Measurements from ENCODE around the gene STK32C.
"Not testable (repeated sequence)": the region's sequence is repeated elsewhere in the genome, so short reads cannot be mapped to it uniquely, and the experiment has no call there.

STK32C gene

GRCh38 chr10:132165416-132165980 is 142.3 kb downstream of the STK32C start:
- DNase-seq (ENCODE audit: low read depth) = no peak
- TF ChIP-seq CTCF (IDR thresholded peaks at IDR 0.05; ENCODE audit: low read length, missing control alignments) = no peak
- H3K4me3 ChIP-seq (replicated peaks; ENCODE audit: low read depth, low read length) = no peak overlapping the region

GRCh38 chr10:132164761-132165278 is 142.9 kb downstream of the STK32C start:
- no peak for TF ChIP-seq CTCF (IDR thresholded peaks at IDR 0.05; ENCODE audit: low read length, missing control alignments)
- no peak overlapping the region for H3K4me3 ChIP-seq (replicated peaks; ENCODE audit: low read depth, low read length)
- DNase-seq (ENCODE audit: low read depth) = no peak

DNA sequence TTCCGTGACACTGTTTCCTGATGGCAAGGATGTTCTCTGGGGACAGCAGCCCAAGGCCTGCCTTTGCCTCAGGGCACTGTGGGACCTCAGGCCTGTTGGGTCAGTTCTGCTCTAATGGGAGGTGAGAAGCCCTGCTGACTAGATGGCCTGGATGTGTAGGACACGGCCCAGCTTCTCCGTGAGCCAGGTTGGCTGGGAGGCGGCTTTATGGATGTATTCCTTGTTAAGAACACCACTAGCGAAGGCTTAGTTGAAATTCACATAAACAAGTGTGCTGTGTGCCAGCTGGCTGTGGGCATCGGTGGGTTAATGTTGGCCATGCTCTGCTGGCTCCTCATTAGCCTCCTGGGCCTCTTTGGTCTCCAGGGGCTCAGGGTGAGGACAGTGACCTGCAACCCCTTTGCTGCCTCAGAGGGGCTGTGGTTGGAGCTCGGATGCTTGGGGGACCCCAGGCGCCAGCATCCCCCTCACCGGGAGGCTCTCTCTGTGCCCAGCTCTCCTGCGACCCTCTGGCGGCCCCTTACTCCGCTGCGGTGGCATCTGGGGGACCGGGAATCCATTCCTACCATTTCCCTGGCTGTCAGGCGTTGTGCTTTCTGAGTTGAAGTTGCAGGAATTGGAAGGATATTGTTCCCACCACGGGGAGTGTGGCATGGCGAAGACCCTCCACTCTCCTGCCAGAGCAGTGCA is 143.8 kb downstream of the STK32C start:
- no peak for TF ChIP-seq CTCF (IDR thresholded peaks at IDR 0.05; ENCODE audit: low read length, missing control alignments)
- no peak overlapping the region for H3K4me3 ChIP-seq (replicated peaks; ENCODE audit: low read depth, low read length)
- no peak for DNase-seq (ENCODE audit: low read depth)

DNA sequence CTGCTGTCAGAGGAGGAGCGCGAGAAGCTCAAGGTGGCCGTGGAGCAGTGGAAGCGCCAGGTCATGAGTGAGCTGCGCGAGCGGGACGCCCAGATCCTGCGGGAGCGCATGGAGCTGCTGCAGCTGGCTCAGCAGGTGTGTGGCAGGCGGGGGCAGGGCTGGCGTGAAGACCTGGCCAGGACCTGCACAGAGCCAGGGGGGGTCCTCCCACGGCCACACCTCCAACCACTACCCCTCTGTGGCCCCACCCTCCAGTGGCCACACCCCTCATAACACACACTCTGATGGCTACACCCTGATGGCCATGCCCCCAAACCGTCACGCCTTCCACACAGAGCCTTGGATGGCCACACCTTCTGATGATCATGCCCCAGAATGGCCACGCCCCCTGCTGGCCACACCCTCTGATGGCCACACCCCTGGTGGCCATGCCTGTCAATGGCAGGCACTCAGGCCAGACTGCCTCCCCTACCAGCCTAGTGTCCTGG is 144.4 kb downstream of the STK32C start:
- TF ChIP-seq CTCF (IDR thresholded peaks at IDR 0.05; ENCODE audit: low read length, missing control alignments) = no peak
- no peak overlapping the region for H3K4me3 ChIP-seq (replicated peaks; ENCODE audit: low read depth, low read length)
- DNase-seq (ENCODE audit: low read depth) = no peak

- no peak for DNase-seq (ENCODE audit: low read depth)
- H3K4me3 ChIP-seq (replicated peaks; ENCODE audit: low read depth, low read length) = no peak overlapping the region
- no peak for TF ChIP-seq CTCF (IDR thresholded peaks at IDR 0.05; ENCODE audit: low read length, missing control alignments)
Measured at GRCh38 chr10:132162590-132163277, 145.0 kb downstream of the STK32C start.

- TF ChIP-seq CTCF (IDR thresholded peaks at IDR 0.05; ENCODE audit: low read length, missing control alignments) = no peak
- H3K4me3 ChIP-seq (replicated peaks; ENCODE audit: low read depth, low read length) = no peak overlapping the region
- no peak for DNase-seq (ENCODE audit: low read depth)
Measured at GRCh38 chr10:132162021-132162531, 145.7 kb downstream of the STK32C start.

GRCh38 chr10:132160834-132161622 is 146.7 kb downstream of the STK32C start:
- not testable (repeated sequence) for DNase-seq (ENCODE audit: low read depth)

DNA sequence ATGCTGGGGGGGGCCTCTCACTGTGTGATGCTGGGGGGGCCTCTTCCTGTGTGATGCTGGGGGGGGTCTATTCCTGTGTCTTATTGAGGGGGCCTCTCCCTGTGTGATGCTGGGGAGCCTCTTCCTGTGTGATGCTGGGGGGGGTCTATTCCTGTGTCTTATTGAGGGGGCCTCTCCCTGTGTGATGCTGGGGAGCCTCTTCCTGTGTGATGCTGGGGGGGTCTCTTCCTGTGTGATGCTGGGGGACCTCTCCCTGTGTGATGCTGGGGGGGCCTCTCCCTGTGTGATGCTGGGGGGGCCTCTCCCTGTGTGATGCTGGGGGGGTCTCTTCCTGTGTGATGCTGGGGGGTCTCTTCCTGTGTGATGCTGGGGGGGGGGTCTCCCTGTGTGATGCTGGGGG is 147.5 kb downstream of the STK32C start:
- DNase-seq (ENCODE audit: low read depth); H3K4me3 ChIP-seq (replicated peaks; ENCODE audit: low read depth, low read length): not testable (repeated sequence)

More at GRCh38 chr10:132160834-132161622, 146.7 kb downstream of the STK32C start:
- not testable (repeated sequence) for H3K4me3 ChIP-seq (replicated peaks; ENCODE audit: low read depth, low read length)

DNA sequence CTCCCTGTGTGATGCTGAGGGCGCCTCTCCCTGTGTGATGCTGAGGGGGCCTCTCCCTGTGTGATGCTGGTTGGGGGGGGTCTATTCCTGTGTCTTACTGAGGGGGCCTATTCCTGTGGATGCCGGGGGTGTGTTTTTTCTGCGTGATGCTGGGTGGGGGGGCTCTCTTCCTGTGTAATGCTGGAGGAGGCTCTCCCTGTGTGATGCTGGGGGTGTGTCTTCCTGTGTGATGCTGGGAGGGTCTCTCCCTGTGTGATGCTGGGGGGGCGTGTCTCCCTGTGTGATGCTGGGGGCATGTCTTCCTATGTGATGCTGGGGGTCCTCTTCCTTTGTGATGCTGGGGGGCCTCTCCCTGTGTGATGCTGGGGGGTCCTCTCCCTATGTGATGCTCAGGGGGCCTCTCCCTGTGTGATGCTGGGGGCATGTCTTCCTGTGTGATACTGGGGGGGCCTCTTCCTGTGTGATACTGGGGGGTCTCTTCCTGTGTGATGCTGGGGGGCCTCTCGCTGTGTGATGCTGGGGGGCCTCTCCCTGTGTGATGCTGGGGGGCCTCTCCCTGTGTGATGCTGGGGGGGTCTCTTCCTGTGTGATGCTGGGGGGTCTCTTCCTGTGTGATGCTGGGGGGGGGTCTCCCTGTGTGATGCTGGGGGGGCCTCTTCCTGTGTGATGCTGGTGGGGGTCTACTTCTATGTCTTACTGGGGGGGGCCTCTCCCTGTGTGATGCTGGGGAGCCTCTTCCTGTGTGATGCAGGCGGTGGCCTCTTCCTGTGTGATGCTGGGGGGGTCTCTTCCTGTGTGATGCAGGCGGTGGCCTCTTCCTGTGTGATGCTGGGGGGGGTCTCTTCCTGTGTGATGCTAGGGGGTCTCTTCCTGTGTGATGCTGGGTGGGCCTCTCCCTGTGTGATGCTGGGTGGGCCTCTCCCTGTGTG is 148.2 kb downstream of the STK32C start:
- not testable (repeated sequence) for H3K4me3 ChIP-seq (replicated peaks; ENCODE audit: low read depth, low read length); DNase-seq (ENCODE audit: low read depth)

Data from fibroblast of pulmonary artery (primary cell).